Lower lobe of right lung (tissue), 2 donors: ENCODE results near the gene TPP2. TPM values are rescaled to one million over a fixed set of nuclear protein-coding genes. Genes with fewer than 3 reads are reported as not detected.

ENCODE experiments used
- ATAC-seq, 2 donors: fragments of 200-7000 bp; cut with Tn5 transposase; one replicate each; pipeline ENCODE4 v1.9.1; 2020 to 2022; ENCODE audit warnings: mild to moderate bottlenecking in 2 of 2, moderate library complexity in 2 of 2
- DNase-seq: peaks from one replicate; pipeline ENCODE4 v3.0.0-alpha.2; 2020
- H3K27ac ChIP-seq: fragments of 200-600 bp; one replicate; pipeline ENCODE4 v1.8.0; 2022
- H3K27me3 ChIP-seq: fragments of 200-600 bp; one replicate; pipeline ENCODE4 v1.8.0; 2022; ENCODE audit warnings: low read depth
- H3K36me3 ChIP-seq: fragments of 200-600 bp; one replicate; pipeline ENCODE4 v1.8.0; 2022; ENCODE audit warnings: mild to moderate bottlenecking
- H3K4me1 ChIP-seq: fragments of 200-600 bp; one replicate; pipeline ENCODE4 v1.8.0; 2022
- H3K4me3 ChIP-seq: fragments of 200-600 bp; one replicate; pipeline ENCODE4 v1.8.0; 2022; ENCODE audit warnings: mild to moderate bottlenecking
- H3K9me3 ChIP-seq: fragments of 200-600 bp; one replicate; pipeline ENCODE4 v1.8.0; 2022
- CTCF ChIP-seq: fragments of 200-600 bp; IDR thresholded peaks from one replicate; pipeline ENCODE4 v1.8.0; 2022; ENCODE audit warnings: antibody characterized with exemption, mild to moderate bottlenecking
- intact Hi-C: fragments of 100-400 bp; cut with DNase I; formaldehyde crosslinking; loops from one replicate; pipeline ENCODE4 v1.11.0; 2022
- total RNA-seq: library from RNA; stranded (reverse); fragmentation: NEBNext Ultra II Directional; extraction: Animal tissue kit (Norgen Biotek cat#: 25700); gene quantifications from one replicate; pipeline ENCODE4 v1.2.1, GENCODE V29; 2021
- donor health status: DM: no; HTN: yes; CAD: no; lungs with severe emphysema.

The TPP2 gene
- total RNA-seq, 1 donor from 2014 or later: 41.7 TPM

- no peak for ATAC-seq
- peaks cover 95% of the 10 kb centered on the region for H3K36me3 ChIP-seq
- H3K27me3 ChIP-seq: no peaks in the 10 kb centered on the region
- no peak overlapping the region for H3K4me3 ChIP-seq
- H3K4me1 ChIP-seq: no peaks in the 10 kb centered on the region
- intact Hi-C loops: no loop called here
- DNase-seq: no peak
- no peaks in the 10 kb centered on the region for H3K9me3 ChIP-seq
- H3K27ac ChIP-seq: no peak overlapping the region
- TF ChIP-seq CTCF: no peak
Measured at GRCh38 chr13:102643656-102644055, 46.9 kb downstream of the TPP2 start.

GRCh38 chr13:102645701-102646100 is 48.9 kb downstream of the TPP2 start:
- Histone ChIP-seq H3K9me3 (no peaks in the 10 kb centered on the region), H3K4me1 (no peaks in the 10 kb centered on the region), H3K27me3 (no peaks in the 10 kb centered on the region), H3K27ac (no peak overlapping the region), H3K36me3 (peaks cover 95% of the 10 kb centered on the region), H3K4me3 (no peak overlapping the region)
- ATAC-seq (no peak), DNase-seq (no peak)
- TF ChIP-seq CTCF: no peak
- intact Hi-C loops: no loop called here

GRCh38 chr13:102648046-102648445 is 51.3 kb downstream of the TPP2 start:
- no peak for TF ChIP-seq CTCF
- no peaks in the 10 kb centered on the region for H3K27me3 ChIP-seq
- H3K27ac ChIP-seq: no peak overlapping the region
- no peaks in the 10 kb centered on the region for H3K4me1 ChIP-seq
- no peaks in the 10 kb centered on the region for H3K9me3 ChIP-seq
- H3K36me3 ChIP-seq: peaks cover 85% of the 10 kb centered on the region
- ATAC-seq (no peak), DNase-seq (no peak)
- intact Hi-C loops: no loop called here
- H3K4me3 ChIP-seq: no peak overlapping the region

- ATAC-seq: no peak
- H3K27ac ChIP-seq: no peak overlapping the region
- no peaks in the 10 kb centered on the region for H3K9me3 ChIP-seq
- intact Hi-C loops: no loop called here
- no peaks in the 10 kb centered on the region for H3K4me1 ChIP-seq
- TF ChIP-seq CTCF: no peak
- no peak overlapping the region for H3K4me3 ChIP-seq
- no peaks in the 10 kb centered on the region for H3K27me3 ChIP-seq
- peaks cover 83% of the 10 kb centered on the region for H3K36me3 ChIP-seq
- no peak for DNase-seq
Measured at GRCh38 chr13:102650444-102650843, 53.7 kb downstream of the TPP2 start.

- Histone ChIP-seq H3K4me1 (no peaks in the 10 kb centered on the region), H3K27me3 (no peaks in the 10 kb centered on the region), H3K4me3 (no peak overlapping the region), H3K27ac (no peak overlapping the region), H3K36me3 (peaks cover 81% of the 10 kb centered on the region), H3K9me3 (no peaks in the 10 kb centered on the region)
- TF ChIP-seq CTCF: no peak
- intact Hi-C loops: no loop called here
- DNase-seq (no peak), ATAC-seq (no peak)
Measured at GRCh38 chr13:102651392-102651791, 54.6 kb downstream of the TPP2 start.

GRCh38 chr13:102651892-102652291 is 55.1 kb downstream of the TPP2 start:
- peaks cover 79% of the 10 kb centered on the region for H3K36me3 ChIP-seq
- no peak for ATAC-seq
- no peak for TF ChIP-seq CTCF

More at GRCh38 chr13:102651892-102652291, 55.1 kb downstream of the TPP2 start:
- no peak for DNase-seq
- Histone ChIP-seq H3K9me3 (no peaks in the 10 kb centered on the region), H3K4me3 (no peak overlapping the region), H3K27ac (no peak overlapping the region), H3K4me1 (no peaks in the 10 kb centered on the region), H3K27me3 (no peaks in the 10 kb centered on the region)
- intact Hi-C loops: no loop called here
